IPS DF 19.7 (cell line): ENCODE data around the gene UBLCP1.
"Not testable (repeated sequence)": the region's sequence is repeated elsewhere in the genome, so short reads cannot be mapped to it uniquely, and the experiment has no call there.

Experiments used
- DNase-seq: peaks from one replicate; pipeline ENCODE4 v3.0.0-alpha.2; 2013; ENCODE audit warnings: low read depth, low spot score

UBLCP1 gene

GRCh38 chr5:159262859-159263568 lies at the start of gene UBLCP1:
Gene UBLCP1 (plus strand): TSS chr5:159263290. CDS start chr5:159268916, 5,626 bp downstream.
- peak; percentile 54 for DNase-seq

GRCh38 chr5:159214486-159215271 lies 48.4 kb upstream of the UBLCP1 start:
- DNase-seq: no peak

- no peak for DNase-seq
These were observed 47.2 kb upstream of the UBLCP1 start for GRCh38 chr5:159215886-159216285.

- DNase-seq: no peak
These were observed 46.6 kb upstream of the UBLCP1 start for GRCh38 chr5:159216454-159216853.

- no peak for DNase-seq
These were observed 45.9 kb upstream of the UBLCP1 start for GRCh38 chr5:159217236-159217635.

GRCh38 chr5:159218595-159219023 lies 44.5 kb upstream of the UBLCP1 start:
- no peak for DNase-seq

- no peak for DNase-seq
These were observed 42.9 kb upstream of the UBLCP1 start for GRCh38 chr5:159220206-159220605.

GRCh38 chr5:159223469-159223868 lies 39.6 kb upstream of the UBLCP1 start:
- DNase-seq: no peak

GRCh38 chr5:159224471-159224870 lies 38.6 kb upstream of the UBLCP1 start:
- no peak for DNase-seq

- no peak for DNase-seq
These were observed 36.6 kb upstream of the UBLCP1 start for GRCh38 chr5:159226451-159226850.

- DNase-seq: no peak
These were observed 35.6 kb upstream of the UBLCP1 start for GRCh38 chr5:159227452-159227851.

- DNase-seq: not testable (repeated sequence)
These were observed 35.0 kb upstream of the UBLCP1 start for GRCh38 chr5:159228097-159228496.

- no peak for DNase-seq
These were observed 32.4 kb upstream of the UBLCP1 start for GRCh38 chr5:159230657-159231056.

GRCh38 chr5:159231167-159231566 lies 31.9 kb upstream of the UBLCP1 start:
- no peak for DNase-seq

- not testable (repeated sequence) for DNase-seq
These were observed 27.1 kb upstream of the UBLCP1 start for GRCh38 chr5:159235871-159236520.

GRCh38 chr5:159240301-159240870 lies 22.7 kb upstream of the UBLCP1 start:
- DNase-seq: no peak

GRCh38 chr5:159241946-159242552 lies 21.0 kb upstream of the UBLCP1 start:
- DNase-seq: no peak

- DNase-seq: no peak
These were observed 20.4 kb upstream of the UBLCP1 start for GRCh38 chr5:159242656-159243055.

- no peak for DNase-seq
These were observed 19.7 kb upstream of the UBLCP1 start for GRCh38 chr5:159243385-159243784.

GRCh38 chr5:159244163-159244562 lies 18.9 kb upstream of the UBLCP1 start:
- DNase-seq: no peak

GRCh38 chr5:159244890-159245289 lies 18.2 kb upstream of the UBLCP1 start:
- DNase-seq: no peak

GRCh38 chr5:159249158-159249557 lies 13.9 kb upstream of the UBLCP1 start:
- no peak for DNase-seq
